Measurements from ENCODE around the gene OR10H1. TPM values are rescaled to one million over a fixed set of nuclear protein-coding genes. Genes with fewer than 3 reads are reported as not detected.
"Not testable (repeated sequence)": the region's sequence is repeated elsewhere in the genome, so short reads cannot be mapped to it uniquely, and the experiment has no call there.

Gene OR10H1
- total and polyA plus RNA-seq, 2 donors = 0.05 TPM; not detected in 1

- 84% methylated on average over 4 of the region's 4 CpGs for WGBS
- Histone ChIP-seq H3K4me1 (ENCODE audit: insufficient read depth) (no peaks in the 10 kb centered on the region), H3K4me3 (ENCODE audit: low read depth, low read length) (no peak overlapping the region), H3K36me3 (ENCODE audit: insufficient read depth) (no peaks in the 10 kb centered on the region), H3K27ac (ENCODE audit: low read depth) (no peak overlapping the region)
- DNase-seq (ENCODE audit: extremely low spot score) = no peak
Observed at GRCh38 chr19:15811476-15811875, 4.0 kb downstream of the OR10H1 start.

GRCh38 chr19:15810335-15810734, 5.1 kb downstream of the OR10H1 start:
- Histone ChIP-seq H3K4me1 (ENCODE audit: insufficient read depth) (no peaks in the 10 kb centered on the region), H3K4me3 (ENCODE audit: low read depth, low read length) (no peak overlapping the region), H3K27ac (ENCODE audit: low read depth) (no peak overlapping the region), H3K36me3 (ENCODE audit: insufficient read depth) (no peaks in the 10 kb centered on the region)
- WGBS = 38% methylated on average over 7 of the region's 7 CpGs
- no peak for DNase-seq (ENCODE audit: extremely low spot score)

GRCh38 chr19:15794279-15794678, 21.2 kb downstream of the OR10H1 start:
- DNase-seq (ENCODE audit: extremely low spot score); H3K4me1 ChIP-seq (ENCODE audit: insufficient read depth); H3K36me3 ChIP-seq (ENCODE audit: insufficient read depth); H3K27ac ChIP-seq (ENCODE audit: low read depth); H3K4me3 ChIP-seq (ENCODE audit: low read depth, low read length): not testable (repeated sequence)
- WGBS = 92% methylated on average over 18 of the region's 18 CpGs

- no peaks in the 10 kb centered on the region for H3K36me3 ChIP-seq (ENCODE audit: insufficient read depth)
- H3K27ac ChIP-seq (ENCODE audit: low read depth) = no peak overlapping the region
- DNase-seq (ENCODE audit: extremely low spot score) = no peak
- WGBS = 53% methylated on average over 6 of the region's 6 CpGs
- H3K4me1 ChIP-seq (ENCODE audit: insufficient read depth) = no peaks in the 10 kb centered on the region
- H3K4me3 ChIP-seq (ENCODE audit: low read depth, low read length) = no peak overlapping the region
Observed at GRCh38 chr19:15790096-15790495, 25.4 kb downstream of the OR10H1 start.

GRCh38 chr19:15788594-15789270, 26.7 kb downstream of the OR10H1 start:
- Histone ChIP-seq H3K36me3 (ENCODE audit: insufficient read depth) (no peaks in the 10 kb centered on the region), H3K4me1 (ENCODE audit: insufficient read depth) (no peaks in the 10 kb centered on the region), H3K4me3 (ENCODE audit: low read depth, low read length) (no peak overlapping the region), H3K27ac (ENCODE audit: low read depth) (no peak overlapping the region)
- 67% methylated on average over 4 of the region's 4 CpGs for WGBS
- no peak for DNase-seq (ENCODE audit: extremely low spot score)

- no peak within 1 kb of the TSS for H3K27ac ChIP-seq (ENCODE audit: low read depth)
- WGBS = 72% methylated on average over 6 of the region's 6 CpGs
- no peaks in the 10 kb centered on the region for H3K4me1 ChIP-seq (ENCODE audit: insufficient read depth)
- no peaks in the 10 kb centered on the region for H3K36me3 ChIP-seq (ENCODE audit: insufficient read depth)
- H3K4me3 ChIP-seq (ENCODE audit: low read depth, low read length) = no peak within 1 kb of the TSS
- no peak for DNase-seq (ENCODE audit: extremely low spot score)
Observed at GRCh38 chr19:15787611-15788155, 27.8 kb downstream of the OR10H1 start, which contains the start of gene OR10H5. Gene OR10H5 (plus strand): TSS chr19:15787661. CDS start chr19:15794049, 6,388 bp downstream.

GRCh38 chr19:15782896-15783295, 32.6 kb downstream of the OR10H1 start:
- not testable (repeated sequence) for H3K36me3 ChIP-seq (ENCODE audit: insufficient read depth); H3K27ac ChIP-seq (ENCODE audit: low read depth); H3K4me1 ChIP-seq (ENCODE audit: insufficient read depth); H3K4me3 ChIP-seq (ENCODE audit: low read depth, low read length); DNase-seq (ENCODE audit: extremely low spot score)
- WGBS = 33% methylated on average over 7 of the region's 7 CpGs

GRCh38 chr19:15782211-15782610, 33.3 kb downstream of the OR10H1 start:
- no peak overlapping the region for H3K4me3 ChIP-seq (ENCODE audit: low read depth, low read length)
- H3K4me1 ChIP-seq (ENCODE audit: insufficient read depth) = no peaks in the 10 kb centered on the region
- no peak for DNase-seq (ENCODE audit: extremely low spot score)
- H3K36me3 ChIP-seq (ENCODE audit: insufficient read depth) = no peaks in the 10 kb centered on the region
- WGBS = 73% methylated on average over 3 of the region's 3 CpGs
- H3K27ac ChIP-seq (ENCODE audit: low read depth) = no peak overlapping the region

- Histone ChIP-seq H3K27ac (ENCODE audit: low read depth) (no peak overlapping the region), H3K36me3 (ENCODE audit: insufficient read depth) (no peaks in the 10 kb centered on the region), H3K4me1 (ENCODE audit: insufficient read depth) (no peaks in the 10 kb centered on the region), H3K4me3 (ENCODE audit: low read depth, low read length) (no peak overlapping the region)
- no peak for DNase-seq (ENCODE audit: extremely low spot score)
- 81% methylated on average over 5 of the region's 5 CpGs for WGBS
Observed at GRCh38 chr19:15781661-15782060, 33.8 kb downstream of the OR10H1 start.

- DNase-seq (ENCODE audit: extremely low spot score) = no peak
Observed at GRCh38 chr19:15780610-15781418, 34.6 kb downstream of the OR10H1 start.

GRCh38 chr19:15779756-15780476, 35.5 kb downstream of the OR10H1 start:
- peak overlapping the region; percentile 57 for H3K27ac ChIP-seq (ENCODE audit: low read depth)
- H3K36me3 ChIP-seq (ENCODE audit: insufficient read depth) = no peaks in the 10 kb centered on the region
- peak; percentile 26 for DNase-seq (ENCODE audit: extremely low spot score)
- 8% methylated on average over 10 of the region's 10 CpGs for WGBS
- no peaks in the 10 kb centered on the region for H3K4me1 ChIP-seq (ENCODE audit: insufficient read depth)
- H3K4me3 ChIP-seq (ENCODE audit: low read depth, low read length) = no peak overlapping the region

More at GRCh38 chr19:15780610-15781418, 34.6 kb downstream of the OR10H1 start:
- WGBS = 75% methylated on average over 7 of the region's 7 CpGs
- no peaks in the 10 kb centered on the region for H3K36me3 ChIP-seq (ENCODE audit: insufficient read depth)
- H3K27ac ChIP-seq (ENCODE audit: low read depth) = no peak overlapping the region
- no peak overlapping the region for H3K4me3 ChIP-seq (ENCODE audit: low read depth, low read length)
- no peaks in the 10 kb centered on the region for H3K4me1 ChIP-seq (ENCODE audit: insufficient read depth)

GRCh38 chr19:15776991-15777970, 38.2 kb downstream of the OR10H1 start:
- DNase-seq (ENCODE audit: extremely low spot score) = no peak
- H3K4me1 ChIP-seq (ENCODE audit: insufficient read depth) = no peaks in the 10 kb centered on the region
- WGBS = 65% methylated on average over 9 of the region's 9 CpGs
- no peak overlapping the region for H3K27ac ChIP-seq (ENCODE audit: low read depth)
- H3K4me3 ChIP-seq (ENCODE audit: low read depth, low read length) = no peak overlapping the region
- no peaks in the 10 kb centered on the region for H3K36me3 ChIP-seq (ENCODE audit: insufficient read depth)

Measured in urinary bladder (tissue), 4 donors.